HL-60 (cell line): ENCODE measurements around the gene DENND10.
A peak's percentile ranks its signal among the peaks of the same experiment; 100 is the strongest.
"Not testable (repeated sequence)": the region's sequence is repeated elsewhere in the genome, so short reads cannot be mapped to it uniquely, and the experiment has no call there.

Experiments used
- DNase-seq, 2 experiments: peaks; one replicate each; pipeline ENCODE4 v3.0.0-alpha.2; 2010 to 2020; ENCODE audit warnings: low read depth in 1 of 2, low spot score in 1 of 2
- H3K27ac ChIP-seq: fragments of 250-450 bp; sonication (Bioruptor Pico); replicated peaks from 2 replicates; pipeline ENCODE4 v1.5.1; 2020; ENCODE audit warnings: mild to moderate bottlenecking, moderate library complexity
- H3K27me3 ChIP-seq: fragments of 250-450 bp; sonication (Bioruptor Pico); 2 replicates; pipeline ENCODE4 v1.5.1; 2021; ENCODE audit warnings: mild to moderate bottlenecking, moderate library complexity; ENCODE audit not compliant: insufficient read depth, poor library complexity, severe bottlenecking
- H3K4me3 ChIP-seq: replicated peaks from 2 replicates; pipeline ENCODE4 v1.5.1; 2011; ENCODE audit warnings: mild to moderate bottlenecking, control low read depth, low read length; ENCODE audit not compliant: insufficient read depth
- CTCF ChIP-seq: IDR thresholded peaks from one replicate; pipeline ENCODE4 v1.5.1; 2011; ENCODE audit warnings: low read length, control low read depth, inconsistent platforms; ENCODE audit not compliant: insufficient read depth
- GABPA ChIP-seq: IDR thresholded peaks from 2 replicates; pipeline ENCODE4 v1.6.1; 2012; ENCODE audit warnings: low read depth
- POLR2AphosphoS5 ChIP-seq: IDR thresholded peaks from 2 replicates; pipeline ENCODE4 v1.6.1; 2012; ENCODE audit warnings: low read depth
- REST ChIP-seq: IDR thresholded peaks from 2 replicates; pipeline ENCODE4 v1.6.1; 2012; ENCODE audit warnings: low read depth; ENCODE audit not compliant: insufficient replicate concordance
- SPI1 ChIP-seq: IDR thresholded peaks from 2 replicates; pipeline ENCODE4 v1.6.1; 2012; ENCODE audit warnings: low read depth, mild to moderate bottlenecking, borderline replicate concordance

DENND10 gene

DNA sequence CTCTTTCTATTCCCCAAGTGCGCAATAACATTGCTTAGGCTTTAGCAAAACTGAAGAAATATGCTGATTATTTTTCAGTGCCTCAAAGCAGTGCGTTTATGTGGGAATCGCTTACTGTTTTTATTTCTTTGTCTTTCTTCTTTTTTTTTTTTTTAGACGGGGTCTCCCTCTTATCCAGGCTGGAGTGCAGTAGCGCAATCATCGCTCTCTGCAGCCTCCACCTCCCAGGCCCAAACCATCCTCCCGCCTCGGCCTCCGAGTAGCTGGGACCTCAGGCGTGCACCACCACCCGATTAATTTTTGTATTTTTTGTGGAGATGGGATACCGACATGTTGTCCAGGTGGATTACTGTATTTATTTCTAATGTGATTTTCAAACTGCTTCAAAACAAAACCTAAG is 1.2 kb downstream of the DENND10 start:
- H3K27ac ChIP-seq = peak overlapping the region; percentile 61
- H3K27me3 ChIP-seq = no peaks in the 10 kb centered on the region
- peak overlapping the region; percentile 66 for H3K4me3 ChIP-seq
- DNase-seq = no peak
- no peak for TF ChIP-seq CTCF
- no peak for TF ChIP-seq REST
- TF ChIP-seq GABPA = no peak
- TF ChIP-seq POLR2AphosphoS5 = no peak
- TF ChIP-seq SPI1 = no peak

GRCh38 chr10:119105899-119106298 is 2.0 kb downstream of the DENND10 start:
- H3K27ac ChIP-seq = peak overlapping the region; percentile 61
- H3K4me3 ChIP-seq = not testable (repeated sequence)
- DNase-seq = peak in 1 of 2 experiments; percentile 15

GRCh38 chr10:119107106-119107505 is 3.2 kb downstream of the DENND10 start:
- H3K4me3 ChIP-seq, DNase-seq, H3K27ac ChIP-seq, H3K27me3 ChIP-seq: not testable (repeated sequence)

More at GRCh38 chr10:119105899-119106298, 2.0 kb downstream of the DENND10 start:
- H3K27me3 ChIP-seq = not testable (repeated sequence)

DNA sequence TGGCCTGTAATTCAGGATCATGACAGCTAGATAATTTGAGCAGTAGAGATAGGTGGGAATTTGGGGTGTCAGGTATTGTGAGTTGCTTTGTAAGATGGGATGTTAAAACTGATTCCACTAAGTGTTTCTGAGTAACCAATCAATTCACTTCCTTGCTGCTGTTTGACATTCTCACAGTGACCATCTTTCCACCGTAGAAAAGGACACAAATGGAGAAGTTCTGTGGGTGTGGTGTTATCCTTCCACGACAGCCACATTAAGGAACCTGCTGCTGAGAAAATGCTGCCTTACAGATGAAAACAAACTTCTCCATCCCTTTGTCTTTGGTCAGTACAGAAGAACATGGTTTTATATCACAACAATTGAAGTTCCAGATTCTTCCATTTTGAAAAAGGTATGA is 3.9 kb downstream of the DENND10 start:
- DNase-seq = peak in 1 of 2 experiments; percentile 48
- H3K27ac ChIP-seq, H3K27me3 ChIP-seq, H3K4me3 ChIP-seq: not testable (repeated sequence)

DNA sequence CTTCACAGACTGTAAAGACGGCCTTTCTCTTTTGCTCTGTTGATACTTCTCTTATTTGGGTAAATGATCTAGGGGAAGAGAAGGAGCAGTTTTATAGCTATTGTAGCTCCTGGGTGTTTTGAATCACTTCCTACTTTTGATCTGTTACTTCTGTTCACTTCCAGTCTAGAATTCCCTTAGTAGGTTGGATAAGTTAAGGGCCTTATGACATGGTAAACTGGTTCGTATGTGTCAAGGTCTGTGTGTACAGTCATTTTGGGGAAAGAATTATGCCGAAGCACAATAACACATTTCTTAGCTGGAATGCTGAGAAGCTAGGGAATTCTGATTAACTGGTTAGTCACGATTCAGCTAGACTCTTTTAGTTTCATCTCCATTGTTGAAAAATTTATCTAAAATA is 8.1 kb downstream of the DENND10 start:
- peak overlapping the region; percentile 77 for H3K27ac ChIP-seq
- DNase-seq = no peak
- no peaks in the 10 kb centered on the region for H3K27me3 ChIP-seq
- no peak overlapping the region for H3K4me3 ChIP-seq
- no peak for TF ChIP-seq CTCF
- TF ChIP-seq POLR2AphosphoS5 = no peak
- TF ChIP-seq SPI1 = peak; percentile 79

- peak overlapping the region; percentile 77 for H3K27ac ChIP-seq
- TF ChIP-seq GABPA (no peak), REST (no peak), SPI1 (peak; percentile 52; the same call in 1 of the 2 replicates), POLR2AphosphoS5 (peak; percentile 56; the same call in 1 of the 2 replicates), CTCF (no peak)
- no peaks in the 10 kb centered on the region for H3K27me3 ChIP-seq
- H3K4me3 ChIP-seq = no peak overlapping the region
- peak; percentile 86 to 91 for DNase-seq
Measured at GRCh38 chr10:119113751-119114732, 10.1 kb downstream of the DENND10 start.
